Stimulated activated CD4-positive, alpha-beta T cell treated with anti-CD3 and anti-CD28 coated beads, Interleukin-15, amount 100 ng/mL, for 24 hours (primary cell): ENCODE measurements around the gene ARHGAP42.

ENCODE experiments used
- DNase-seq: peaks from one replicate; pipeline ENCODE4 v3.0.0-alpha.2; 2020

ARHGAP42 gene

DNA sequence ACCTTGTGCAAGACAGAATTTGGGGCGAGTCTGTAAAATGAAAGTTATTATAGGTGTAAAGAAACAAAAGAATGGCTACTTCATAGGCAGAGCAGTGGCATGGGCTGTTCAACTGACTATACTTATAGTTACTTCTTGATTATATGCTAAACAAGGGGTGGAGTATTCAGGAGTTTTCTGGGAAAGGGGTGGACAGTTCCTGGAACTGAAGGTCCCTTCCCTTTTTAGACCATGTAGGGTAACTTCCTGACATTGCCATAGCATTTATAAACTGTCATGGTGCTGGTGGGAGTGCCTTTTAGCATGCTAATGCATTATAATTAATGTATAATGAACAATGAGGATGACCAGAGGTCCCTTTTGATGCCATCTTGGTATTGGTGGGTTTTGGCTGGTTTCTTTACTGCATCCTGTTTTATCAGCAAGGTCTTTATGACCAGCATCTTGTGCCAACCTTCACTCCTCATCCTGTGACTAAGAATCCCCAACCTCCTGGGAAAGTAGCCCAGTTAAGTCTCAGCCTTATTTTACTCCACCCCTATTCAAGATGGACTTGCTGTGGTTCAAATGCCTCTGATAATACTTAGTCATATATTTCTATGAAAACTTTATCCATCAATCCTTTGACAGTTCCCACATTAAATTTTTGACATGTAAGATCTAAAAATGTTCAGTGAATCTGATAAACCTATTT, 118.6 kb downstream of the ARHGAP42 start:
- no peak for DNase-seq

DNA sequence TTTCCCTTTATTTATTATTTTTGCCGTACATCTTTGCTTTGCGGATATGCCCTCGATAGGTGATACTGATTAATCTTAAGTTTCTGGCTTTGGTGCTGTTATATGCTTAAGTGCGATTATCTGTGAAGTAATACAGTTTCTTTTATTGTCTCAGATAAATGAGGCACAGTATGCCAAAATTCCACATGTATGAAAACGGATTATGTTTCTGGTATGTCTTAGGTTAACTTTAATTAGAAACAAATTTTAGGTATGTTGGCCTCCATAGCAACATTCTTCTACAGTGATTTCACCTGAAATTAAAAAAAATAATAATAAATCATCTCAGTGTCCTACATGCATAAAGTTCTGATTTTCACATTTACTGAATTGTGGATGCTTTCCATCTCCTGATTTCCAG, 119.2 kb downstream of the ARHGAP42 start:
- no peak for DNase-seq

DNA sequence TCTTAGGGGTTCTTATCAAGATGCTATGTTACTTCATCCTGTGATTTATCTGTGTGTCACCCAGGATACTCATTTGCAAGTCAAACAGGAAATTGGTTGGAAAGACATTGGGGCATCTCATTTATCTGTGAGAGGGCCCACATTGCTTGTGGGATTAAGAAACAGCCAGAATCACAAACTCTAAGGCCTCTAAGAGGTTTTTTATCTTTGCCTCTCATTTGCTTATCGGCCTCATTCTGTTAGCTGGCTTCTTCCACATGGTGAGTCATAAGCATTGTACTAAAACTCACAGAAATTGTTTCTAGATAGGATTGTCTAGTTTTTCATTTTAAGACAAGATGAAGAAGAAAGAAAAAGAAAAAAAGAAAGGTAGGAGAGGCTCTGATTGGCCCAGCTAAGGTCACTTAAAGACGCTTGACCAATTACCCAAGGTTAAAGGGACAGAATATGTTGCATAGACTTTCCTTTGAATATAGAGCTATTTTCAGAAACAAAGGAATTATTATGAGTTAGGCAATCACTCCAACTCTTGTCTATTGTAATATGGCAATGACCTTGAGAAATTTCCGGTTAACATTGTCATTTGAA, 121.9 kb downstream of the ARHGAP42 start:
- DNase-seq: no peak

GRCh38 chr11:100810146-100810545, 123.1 kb downstream of the ARHGAP42 start:
- DNase-seq: no peak

DNA sequence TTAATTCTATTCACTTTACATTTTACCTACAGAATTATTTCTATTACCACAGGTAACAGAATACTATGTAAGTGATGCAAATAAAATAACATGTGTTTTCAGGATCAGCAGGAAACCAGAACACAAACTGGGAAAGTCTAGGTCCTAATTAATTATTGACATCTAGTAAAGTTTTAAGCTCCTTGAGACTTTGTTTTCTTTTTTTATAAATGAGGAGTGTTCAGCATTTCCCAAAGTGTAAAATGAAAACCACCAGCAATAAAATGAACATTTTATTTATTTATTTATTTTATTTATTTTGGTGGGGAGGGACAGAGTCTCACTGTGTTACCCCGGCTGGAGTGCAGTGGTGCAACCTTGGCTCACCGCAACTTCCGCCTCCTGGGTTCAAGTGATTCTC, 123.6 kb downstream of the ARHGAP42 start:
- DNase-seq: no peak

DNA sequence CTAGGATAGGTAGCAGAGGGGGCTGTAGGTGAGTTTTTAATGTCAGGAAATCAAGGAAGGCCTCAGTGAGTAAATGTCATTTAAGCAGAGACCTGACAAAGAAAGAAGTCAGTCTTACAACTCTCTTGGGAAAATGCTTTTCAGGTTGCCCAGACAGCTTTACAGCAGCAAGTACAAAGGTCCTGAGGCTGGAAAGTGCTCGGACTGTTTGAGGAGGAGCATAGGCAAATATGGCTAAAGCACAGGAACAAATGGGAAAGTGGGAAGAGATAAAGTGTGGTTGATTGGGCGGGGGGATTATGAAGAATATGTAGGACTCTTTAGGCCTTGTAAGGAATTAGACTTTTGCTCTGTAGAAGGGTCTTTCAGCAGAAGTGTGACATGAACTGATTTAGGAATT, 125.4 kb downstream of the ARHGAP42 start:
- no peak for DNase-seq

DNA sequence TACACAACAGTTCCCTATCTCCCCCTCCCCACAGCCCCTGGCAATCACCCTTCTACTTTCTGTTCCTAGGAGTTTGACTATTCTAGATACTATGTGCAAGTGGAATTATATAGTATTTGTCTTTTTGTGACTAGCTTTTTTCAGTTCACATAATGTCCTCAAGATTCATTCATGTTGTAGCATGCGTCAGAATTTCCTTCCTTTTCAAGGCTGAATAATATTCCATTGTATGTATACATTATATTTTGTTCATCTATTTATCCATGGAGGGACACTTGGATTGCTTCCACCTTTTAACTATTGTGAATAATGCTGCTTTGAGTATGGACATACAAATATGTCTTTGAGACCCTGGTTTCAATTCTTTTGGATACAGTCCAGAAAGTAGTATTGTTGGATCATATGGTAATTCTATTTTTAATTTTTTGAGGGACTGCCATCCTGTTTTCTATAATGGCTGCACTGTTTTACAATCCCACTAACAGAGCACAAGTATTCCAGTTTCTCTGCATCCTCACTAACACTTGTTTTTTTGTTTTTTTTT, 128.8 kb downstream of the ARHGAP42 start:
- no peak for DNase-seq

DNA sequence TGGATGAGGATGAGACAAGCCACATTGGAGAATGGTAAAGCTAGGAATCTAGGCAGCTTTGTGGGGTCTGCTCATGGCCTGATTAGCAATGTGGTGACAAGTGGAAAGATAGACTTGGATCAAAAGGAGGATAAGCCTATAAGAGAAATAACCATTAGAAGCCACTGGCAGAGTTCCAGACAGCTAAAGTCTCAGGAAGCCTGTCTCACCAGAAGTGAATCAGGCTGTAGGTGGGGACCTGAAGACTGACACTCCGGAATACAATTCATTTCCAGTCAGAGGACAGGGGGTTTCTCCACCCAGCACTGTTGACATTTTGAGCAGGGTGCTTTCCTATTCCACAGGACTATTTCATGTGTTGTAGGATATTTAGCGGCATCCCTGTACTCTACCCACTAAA, 129.7 kb downstream of the ARHGAP42 start:
- DNase-seq: no peak

DNA sequence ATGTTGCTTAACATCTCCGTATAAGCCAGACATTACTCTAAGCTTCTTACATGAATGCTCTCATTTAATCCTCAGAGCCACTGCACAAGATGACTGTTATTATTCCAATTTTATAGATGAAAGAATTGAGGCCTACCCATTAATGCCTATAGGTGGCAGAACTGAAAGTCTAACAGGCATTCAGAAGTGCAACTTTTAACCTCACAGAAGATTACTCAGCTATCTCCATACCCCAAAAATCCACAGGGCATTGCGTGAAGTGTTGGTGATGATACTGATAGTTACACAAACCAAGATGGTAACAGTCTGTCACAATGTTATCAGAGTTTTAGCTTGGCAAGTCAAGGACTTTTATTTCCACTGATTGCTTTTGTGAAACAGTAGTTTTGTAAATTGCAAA, 130.5 kb downstream of the ARHGAP42 start:
- DNase-seq: no peak

GRCh38 chr11:100820621-100821020, 133.5 kb downstream of the ARHGAP42 start:
- no peak for DNase-seq

GRCh38 chr11:100821198-100821597, 134.1 kb downstream of the ARHGAP42 start:
- no peak for DNase-seq

- no peak for DNase-seq
Measured at GRCh38 chr11:100823360-100823759, 136.3 kb downstream of the ARHGAP42 start.

DNA sequence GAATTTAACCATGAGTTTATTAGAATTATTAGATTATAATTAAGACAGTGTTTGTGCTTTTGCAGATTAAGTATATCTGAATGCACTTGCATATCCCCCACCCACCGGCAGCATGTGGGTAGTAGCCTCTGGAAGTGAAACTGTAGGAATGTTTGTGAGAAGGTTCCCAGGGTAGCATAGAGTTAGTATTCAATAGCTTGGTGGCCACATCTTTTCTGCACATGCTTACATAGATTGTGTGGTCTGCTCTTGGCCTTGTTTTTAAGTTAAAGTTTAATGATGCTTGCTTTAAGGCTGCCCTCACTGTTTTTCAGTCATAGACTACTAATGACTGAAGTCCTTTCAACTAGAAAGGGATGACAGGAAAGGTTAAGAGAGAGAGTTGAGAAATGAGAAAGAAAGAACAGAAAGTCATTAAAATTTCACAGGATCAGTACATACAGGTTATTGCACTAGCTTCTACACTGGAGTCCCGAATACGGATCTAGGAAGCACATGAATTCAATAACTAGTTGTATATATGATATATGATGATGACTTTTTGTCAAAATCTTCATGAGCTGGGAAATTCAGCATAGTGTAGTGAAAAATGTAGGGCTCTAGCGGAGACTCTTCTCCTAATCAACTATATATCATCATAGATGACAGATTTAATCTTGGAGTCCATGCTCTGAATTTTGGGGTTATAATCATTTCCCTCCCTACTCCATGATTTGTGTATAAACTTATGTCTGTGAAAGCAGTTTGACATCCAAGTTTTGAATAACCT, 137.1 kb downstream of the ARHGAP42 start:
- DNase-seq: no peak

DNA sequence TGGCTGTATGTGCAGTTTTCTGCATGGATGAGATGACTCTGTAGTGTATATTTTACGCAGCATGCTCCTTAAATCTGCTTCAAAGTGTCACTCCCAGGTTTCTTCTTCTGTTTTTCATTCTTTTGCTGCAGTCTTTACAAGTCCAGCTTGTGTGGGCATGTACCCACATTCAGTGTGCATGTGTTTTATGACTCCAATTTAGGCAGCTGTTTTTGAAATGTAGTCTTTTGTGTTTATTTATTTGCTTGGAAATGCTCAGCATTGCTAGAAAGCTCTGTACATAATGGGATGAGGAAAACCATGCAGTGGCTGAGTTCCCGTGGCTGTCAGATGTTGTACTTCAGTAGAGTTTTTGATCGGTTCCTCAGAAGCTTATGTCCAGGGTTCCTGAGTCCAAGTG, 138.5 kb downstream of the ARHGAP42 start:
- no peak for DNase-seq

- DNase-seq: no peak
Measured at GRCh38 chr11:100827934-100828661, 141.0 kb downstream of the ARHGAP42 start.

DNA sequence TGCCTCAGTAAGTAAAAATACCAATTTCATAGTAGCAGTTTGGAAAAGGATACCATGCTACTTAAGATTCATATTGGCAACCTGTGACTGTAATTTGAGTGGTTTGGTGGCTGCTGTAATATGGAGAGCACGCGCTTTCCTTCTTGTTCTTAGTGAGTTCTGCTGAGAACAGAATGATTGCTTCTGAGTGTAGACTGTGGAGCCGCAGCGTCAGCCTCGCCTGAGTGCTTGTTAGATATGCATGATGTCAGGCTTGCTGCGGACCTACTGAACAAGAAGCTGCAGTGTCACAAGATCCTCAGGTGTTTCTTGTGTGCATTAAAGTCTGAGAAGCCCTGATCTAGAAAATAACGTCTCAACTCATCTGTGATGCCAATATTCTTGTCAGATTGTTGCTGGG, 143.2 kb downstream of the ARHGAP42 start:
- DNase-seq: no peak

DNA sequence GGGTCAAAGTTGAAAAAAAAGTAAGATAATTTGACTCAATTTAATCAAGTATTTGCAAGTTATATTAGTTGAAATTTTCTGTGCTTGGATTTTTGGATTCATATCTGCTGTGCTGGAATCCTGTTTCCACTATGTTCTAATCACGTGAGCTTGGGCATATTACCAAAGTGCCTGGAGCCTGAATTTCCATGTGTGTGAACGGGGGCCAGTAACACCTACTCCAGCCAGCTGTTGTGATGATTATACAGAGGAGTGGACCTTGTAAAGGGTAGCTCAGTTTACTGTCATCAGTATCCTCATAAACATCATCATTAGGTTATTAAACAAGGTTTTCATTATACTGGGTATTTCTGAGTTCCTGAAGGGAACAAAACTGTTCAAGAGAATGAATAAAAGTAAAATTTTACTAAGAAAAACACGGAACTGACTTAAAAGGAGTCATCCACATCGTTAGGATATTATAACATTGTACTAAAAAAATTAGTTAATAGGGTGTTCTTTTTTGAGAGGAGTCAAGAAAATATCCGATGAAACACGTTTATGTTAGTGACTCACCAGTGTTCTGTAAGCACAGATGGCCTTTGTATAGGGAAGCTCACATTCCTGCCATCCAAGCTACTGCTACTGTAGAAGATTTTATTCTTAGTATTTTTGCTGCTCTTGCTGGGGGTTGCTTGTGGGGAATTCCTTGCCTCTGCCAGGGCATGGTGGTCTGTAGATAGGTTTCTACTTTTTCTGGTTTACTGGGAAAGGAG, 144.1 kb downstream of the ARHGAP42 start:
- DNase-seq: no peak

DNA sequence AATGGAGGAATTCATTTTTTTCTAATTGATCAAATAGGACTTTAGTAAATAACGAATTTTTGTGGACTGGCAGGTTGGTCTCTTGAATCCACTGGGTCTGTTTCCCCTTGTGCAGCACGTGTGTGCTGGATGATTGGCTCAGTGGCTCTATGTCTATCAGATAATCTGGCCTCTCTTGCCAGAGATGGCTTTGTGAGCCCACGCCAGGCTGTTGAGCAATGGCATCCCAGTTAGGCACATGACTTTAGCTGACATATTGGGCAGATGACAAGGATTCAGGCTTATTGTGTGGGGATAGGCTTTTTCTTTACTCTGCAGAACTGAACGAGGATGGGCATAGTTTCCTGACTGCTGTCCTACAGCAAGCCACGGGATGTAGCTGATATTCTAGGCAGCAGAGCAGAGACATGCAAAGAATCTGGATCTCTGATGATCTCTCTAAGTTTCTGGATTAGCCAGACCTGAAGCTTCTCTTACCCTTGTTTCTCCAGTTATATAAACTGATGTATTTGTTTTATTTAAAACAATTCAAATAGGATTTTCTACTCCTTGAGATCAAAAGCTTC, 144.9 kb downstream of the ARHGAP42 start:
- DNase-seq: no peak

- DNase-seq: no peak
Measured at GRCh38 chr11:100832829-100833228, 145.7 kb downstream of the ARHGAP42 start.

- DNase-seq: no peak
Measured at GRCh38 chr11:100833276-100833675, 146.2 kb downstream of the ARHGAP42 start.

DNA sequence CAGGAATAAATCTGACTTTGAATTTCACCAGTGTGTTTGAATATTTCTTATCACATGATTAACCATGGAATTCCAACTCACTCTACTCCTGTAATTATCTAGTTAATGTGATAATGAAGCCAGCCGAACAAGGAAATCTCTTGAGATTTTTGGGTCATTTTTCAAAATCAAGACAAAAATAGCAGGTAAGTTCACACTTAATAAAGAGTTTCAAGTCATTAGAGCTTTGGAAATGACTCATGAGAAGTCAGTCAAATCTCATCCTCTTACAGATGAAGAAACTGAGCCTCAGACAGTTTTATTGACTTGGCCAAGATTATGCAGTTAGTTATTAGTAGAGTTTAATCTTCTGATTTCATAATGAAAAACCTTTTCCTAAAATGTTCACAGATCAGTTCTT, 148.8 kb downstream of the ARHGAP42 start:
- DNase-seq: no peak

- DNase-seq: no peak
Measured at GRCh38 chr11:100837311-100837710, 150.2 kb downstream of the ARHGAP42 start.
